ENCODE measurements around the gene DIS3L2. TPM values are rescaled to one million over a fixed set of nuclear protein-coding genes. Genes with fewer than 3 reads are reported as not detected.

The DIS3L2 gene
- total RNA-seq, 4 donors from 2014 or later = 22.2 to 31.6 (median 27.8) TPM

- DNase-seq (ENCODE audit: low spot score) (no peak), ATAC-seq (ENCODE audit: low FRiP score) (no peak)
- no peak for TF ChIP-seq CTCF (IDR thresholded peaks at IDR 0.05)
Measured at GRCh38 chr2:232238596-232238995, 277.1 kb downstream of the DIS3L2 start.

DNA sequence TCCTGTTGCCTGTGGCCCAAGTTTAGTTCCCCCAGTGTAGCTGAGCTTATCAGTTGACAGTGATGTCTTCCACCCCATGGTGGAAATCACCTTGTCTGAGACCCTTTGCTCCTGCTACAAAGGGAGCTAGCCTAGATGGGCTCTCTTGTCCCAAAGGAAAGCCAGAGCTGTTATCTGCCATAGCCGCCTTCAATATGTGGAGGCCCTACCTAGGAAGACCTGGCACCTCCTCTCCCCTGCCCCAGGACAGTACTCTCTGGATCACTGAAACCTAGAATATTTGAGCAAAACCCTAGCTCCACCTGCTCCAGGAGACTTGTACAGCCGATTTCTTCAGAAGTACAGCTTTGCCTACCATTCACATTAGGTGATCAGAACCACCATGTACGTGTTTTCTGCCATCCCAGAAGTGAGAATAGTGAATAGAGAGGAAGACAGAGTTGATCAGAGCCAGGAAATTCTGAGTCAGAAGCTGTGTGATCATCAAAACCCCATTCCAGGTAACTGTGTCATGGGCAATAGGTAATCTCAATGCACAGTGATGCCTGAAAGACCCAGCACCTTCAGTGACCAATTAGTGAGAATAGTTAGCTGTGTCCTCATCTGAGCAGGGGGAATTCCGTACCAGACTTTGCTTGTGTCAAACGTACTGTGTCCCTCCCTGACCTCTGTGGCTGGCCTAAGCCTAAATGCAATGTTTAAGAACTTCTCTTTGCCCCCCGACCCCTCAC, 278.6 kb downstream of the DIS3L2 start:
- no peak for ATAC-seq (ENCODE audit: low FRiP score)
- TF ChIP-seq CTCF (IDR thresholded peaks at IDR 0.05) = no peak
- no peak for DNase-seq (ENCODE audit: low spot score)

- TF ChIP-seq CTCF (IDR thresholded peaks at IDR 0.05) = no peak
- no peak for DNase-seq (ENCODE audit: low spot score)
- ATAC-seq (ENCODE audit: low FRiP score) = no peak
Measured at GRCh38 chr2:232240906-232241305, 279.4 kb downstream of the DIS3L2 start.

- DNase-seq (ENCODE audit: low spot score) (no peak), ATAC-seq (ENCODE audit: low FRiP score) (no peak)
- TF ChIP-seq CTCF (IDR thresholded peaks at IDR 0.05) = no peak
Measured at GRCh38 chr2:232242316-232242715, 280.8 kb downstream of the DIS3L2 start.

DNA sequence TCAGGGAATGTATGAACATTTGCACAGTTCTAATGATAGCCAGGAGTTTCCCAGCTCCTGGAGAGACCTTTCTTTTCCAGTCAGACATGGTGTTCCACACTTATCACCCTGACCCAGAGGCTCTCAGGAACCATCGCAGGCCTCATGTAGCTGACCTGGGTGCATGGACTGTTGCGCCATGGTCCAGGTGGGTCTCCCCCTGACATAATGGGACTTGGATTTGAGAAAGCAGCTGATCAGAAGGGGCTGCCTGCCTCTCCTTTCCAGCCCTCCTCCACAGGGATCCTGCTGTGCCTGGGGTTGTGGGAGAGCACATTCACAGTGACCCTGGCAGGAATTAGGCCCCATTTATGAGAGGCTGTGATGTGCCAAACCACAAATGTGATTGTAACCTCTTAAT, 283.6 kb downstream of the DIS3L2 start:
- DNase-seq (ENCODE audit: low spot score) (no peak), ATAC-seq (ENCODE audit: low FRiP score) (no peak)
- no peak for TF ChIP-seq CTCF (IDR thresholded peaks at IDR 0.05)

GRCh38 chr2:232246245-232246644, 284.7 kb downstream of the DIS3L2 start:
- ATAC-seq (ENCODE audit: low FRiP score) = no peak
- no peak for DNase-seq (ENCODE audit: low spot score)
- no peak for TF ChIP-seq CTCF (IDR thresholded peaks at IDR 0.05)

DNA sequence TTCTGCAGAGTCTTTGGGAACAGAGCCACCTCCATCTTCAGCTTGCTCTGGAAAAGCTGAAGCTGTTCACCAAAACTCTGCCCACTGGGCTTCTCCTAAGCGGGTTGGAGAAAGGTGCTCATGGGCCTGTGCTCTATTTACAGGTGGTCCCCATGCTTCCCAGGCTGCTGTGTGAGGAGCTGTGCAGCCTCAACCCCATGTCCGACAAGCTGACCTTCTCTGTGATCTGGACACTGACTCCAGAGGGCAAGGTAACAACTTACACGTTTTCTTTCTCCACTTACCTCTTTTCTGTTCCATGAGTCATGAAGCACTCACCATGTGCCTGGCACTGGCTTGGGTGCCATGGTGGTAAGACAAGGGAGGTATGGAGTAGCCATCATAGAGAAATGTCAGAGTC, 287.6 kb downstream of the DIS3L2 start:
- ATAC-seq (ENCODE audit: low FRiP score) (no peak), DNase-seq (ENCODE audit: low spot score) (no peak)
- no peak for TF ChIP-seq CTCF (IDR thresholded peaks at IDR 0.05)

Data from omental fat pad (tissue), 4 donors.